Measurements from ENCODE around the gene RYR2. TPM values are rescaled to one million over a fixed set of nuclear protein-coding genes. Genes with fewer than 3 reads are reported as not detected.

Gene RYR2
- total and polyA plus RNA-seq, 8 donors: 0.25 to 33.5 (median 2.5) TPM

DNA sequence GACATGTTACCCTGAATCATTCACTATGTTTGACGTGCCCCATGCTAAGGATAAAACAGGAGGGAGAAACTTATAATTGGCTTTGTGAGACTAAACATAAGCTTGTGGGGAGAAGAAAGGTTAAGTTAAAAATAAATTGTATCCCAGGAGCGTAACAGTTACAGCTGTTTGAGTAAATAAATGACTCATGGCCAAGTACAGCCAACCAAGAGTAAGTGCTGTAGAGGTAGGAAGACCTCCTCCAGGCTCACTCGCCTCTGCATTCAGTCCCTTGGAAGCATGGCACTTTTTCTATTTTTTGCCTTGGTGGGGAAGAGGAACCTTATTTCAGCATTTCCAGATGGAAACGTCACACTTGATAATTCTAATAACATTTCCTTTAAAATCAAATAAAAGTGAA is 732.3 kb downstream of the RYR2 start:
- no peaks in the 10 kb centered on the region for H3K27me3 ChIP-seq
- no peak overlapping the region for H3K4me3 ChIP-seq
- no peaks in the 10 kb centered on the region for H3K9me3 ChIP-seq
- intact Hi-C loops (cut with DNase I; ENCODE audit: low total_unique reads): no loop called here
- no peak for DNase-seq
- H3K36me3 ChIP-seq: no peaks in the 10 kb centered on the region
- WGBS, 5 donors: 66 to 79% (median 70%) methylated on average over 4 of the region's 4 CpGs
- no peaks in the 10 kb centered on the region for H3K4me1 ChIP-seq
- no peak overlapping the region for H3K27ac ChIP-seq
- TF ChIP-seq, protein P1, sequence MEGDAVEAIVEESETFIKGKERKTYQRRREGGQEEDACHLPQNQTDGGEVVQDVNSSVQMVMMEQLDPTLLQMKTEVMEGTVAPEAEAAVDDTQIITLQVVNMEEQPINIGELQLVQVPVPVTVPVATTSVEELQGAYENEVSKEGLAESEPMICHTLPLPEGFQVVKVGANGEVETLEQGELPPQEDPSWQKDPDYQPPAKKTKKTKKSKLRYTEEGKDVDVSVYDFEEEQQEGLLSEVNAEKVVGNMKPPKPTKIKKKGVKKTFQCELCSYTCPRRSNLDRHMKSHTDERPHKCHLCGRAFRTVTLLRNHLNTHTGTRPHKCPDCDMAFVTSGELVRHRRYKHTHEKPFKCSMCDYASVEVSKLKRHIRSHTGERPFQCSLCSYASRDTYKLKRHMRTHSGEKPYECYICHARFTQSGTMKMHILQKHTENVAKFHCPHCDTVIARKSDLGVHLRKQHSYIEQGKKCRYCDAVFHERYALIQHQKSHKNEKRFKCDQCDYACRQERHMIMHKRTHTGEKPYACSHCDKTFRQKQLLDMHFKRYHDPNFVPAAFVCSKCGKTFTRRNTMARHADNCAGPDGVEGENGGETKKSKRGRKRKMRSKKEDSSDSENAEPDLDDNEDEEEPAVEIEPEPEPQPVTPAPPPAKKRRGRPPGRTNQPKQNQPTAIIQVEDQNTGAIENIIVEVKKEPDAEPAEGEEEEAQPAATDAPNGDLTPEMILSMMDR (IDR thresholded peaks at IDR 0.05): no peak
- TF ChIP-seq EP300 (IDR thresholded peaks at IDR 0.05): no peak

DNA sequence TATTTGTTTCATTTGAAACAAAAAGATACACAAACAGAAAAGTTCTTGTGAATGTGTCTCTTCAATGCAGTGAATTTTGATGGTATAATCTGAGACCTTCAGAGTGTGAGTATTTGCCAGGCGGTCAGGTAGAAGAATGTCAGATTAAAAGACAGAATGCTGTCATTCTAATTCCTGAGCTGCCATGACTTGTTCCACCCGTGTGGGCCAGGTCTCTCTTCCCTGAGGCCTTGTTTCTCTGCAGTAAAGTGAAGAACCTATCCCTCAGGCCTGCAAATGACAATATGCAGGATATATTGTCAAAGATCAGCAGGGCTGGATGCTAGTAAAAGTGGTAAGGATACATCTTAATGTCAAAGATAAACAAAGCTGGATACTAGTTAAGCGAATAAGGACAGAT is 737.4 kb downstream of the RYR2 start:
- Histone ChIP-seq H3K4me1 (no peaks in the 10 kb centered on the region), H3K9me3 (no peaks in the 10 kb centered on the region), H3K36me3 (peaks cover 0 to 7% (median 0%) of the 10 kb centered on the region in 4 donors), H3K4me3 (no peak overlapping the region), H3K27me3 (no peaks in the 10 kb centered on the region), H3K27ac (no peak overlapping the region)
- intact Hi-C loops (cut with DNase I; ENCODE audit: low total_unique reads): no loop called here
- no peak for DNase-seq
- TF ChIP-seq POLR2A (IDR thresholded peaks at IDR 0.05): no peak
- TF ChIP-seq, protein P1 (IDR thresholded peaks at IDR 0.05): no peak
- no peak for TF ChIP-seq EP300 (IDR thresholded peaks at IDR 0.05)
- TF ChIP-seq POLR2AphosphoS5 (IDR thresholded peaks at IDR 0.05): no peak
- 67 to 78% (median 70%) methylated on average over 3 of the region's 3 CpGs for WGBS, 5 donors

DNA sequence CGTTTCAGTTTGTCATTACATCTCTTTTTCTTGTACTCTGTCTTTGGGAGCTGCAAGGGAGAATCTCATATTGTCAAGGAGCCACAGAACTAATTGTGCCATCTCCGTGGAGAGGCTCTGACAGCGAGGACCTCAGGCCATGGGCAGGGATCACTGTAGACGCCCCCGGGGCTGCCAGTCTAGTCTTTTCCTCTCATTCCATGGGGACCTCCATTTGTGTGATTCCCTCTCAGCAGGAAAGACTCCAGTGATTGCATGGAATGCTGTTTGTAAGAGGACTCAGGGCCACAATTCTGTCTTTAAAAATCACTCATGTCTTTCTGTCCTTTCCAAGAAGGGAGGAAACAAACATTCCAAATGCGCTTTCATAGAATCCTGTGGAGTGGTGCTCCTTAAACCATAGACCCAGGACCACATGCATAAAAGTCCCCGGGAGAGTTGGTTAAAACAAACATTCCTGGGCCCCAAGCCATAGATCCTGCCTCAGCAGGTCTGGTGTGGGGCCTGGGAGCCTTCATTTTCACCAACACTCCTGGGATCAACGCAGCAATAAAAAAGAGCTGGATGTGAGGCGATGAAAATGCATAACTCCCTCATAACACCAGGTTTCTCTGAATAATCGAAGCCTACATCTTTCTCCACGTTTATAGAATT is 744.2 kb downstream of the RYR2 start:
- Histone ChIP-seq H3K4me1 (no peaks in the 10 kb centered on the region), H3K27ac (no peak overlapping the region), H3K9me3 (no peaks in the 10 kb centered on the region), H3K4me3 (no peak overlapping the region), H3K27me3 (no peaks in the 10 kb centered on the region), H3K36me3 (peaks cover 0 to 22% (median 0%) of the 10 kb centered on the region in 4 donors)
- intact Hi-C loops (cut with DNase I; ENCODE audit: low total_unique reads): no loop called here
- WGBS, 5 donors: 83 to 91% (median 88%) methylated on average over 11 of the region's 11 CpGs
- TF ChIP-seq POLR2A (IDR thresholded peaks at IDR 0.05): no peak
- TF ChIP-seq EP300 (IDR thresholded peaks at IDR 0.05): no peak
- TF ChIP-seq, protein P1 (IDR thresholded peaks at IDR 0.05): no peak
- TF ChIP-seq POLR2AphosphoS5 (IDR thresholded peaks at IDR 0.05): no peak
- DNase-seq: no peak

GRCh38 chr1:237788069-237788468 is 746.1 kb downstream of the RYR2 start:
- intact Hi-C loops (cut with DNase I; ENCODE audit: low total_unique reads): no loop called here
- 36 to 64% (median 45%) methylated on average over 3 of the region's 3 CpGs for WGBS, 5 donors
- TF ChIP-seq, protein P1 (IDR thresholded peaks at IDR 0.05): no peak
- TF ChIP-seq POLR2AphosphoS5 (IDR thresholded peaks at IDR 0.05): no peak
- no peak for TF ChIP-seq EP300 (IDR thresholded peaks at IDR 0.05)
- no peak for TF ChIP-seq POLR2A (IDR thresholded peaks at IDR 0.05)

More at GRCh38 chr1:237788069-237788468, 746.1 kb downstream of the RYR2 start:
- no peak overlapping the region for H3K4me3 ChIP-seq
- no peaks in the 10 kb centered on the region for H3K27me3 ChIP-seq
- DNase-seq: no peak
- H3K36me3 ChIP-seq: peaks cover 0 to 25% (median 0%) of the 10 kb centered on the region in 4 donors
- no peak overlapping the region for H3K27ac ChIP-seq
- H3K4me1 ChIP-seq: no peaks in the 10 kb centered on the region
- no peaks in the 10 kb centered on the region for H3K9me3 ChIP-seq
